Breast epithelium (tissue), 3 donors: ENCODE measurements around the gene DONSON.

ENCODE experiments used
- CTCF ChIP-seq, 3 donors: fragments of 450-650 bp; IDR thresholded peaks; one replicate each; pipeline ENCODE4 v1.5.1; 2016 to 2017; ENCODE audit warnings: antibody characterized with exemption in 3 of 3, mild to moderate bottlenecking in 3 of 3, moderate library complexity in 3 of 3
- POLR2A ChIP-seq: fragments of 450-650 bp; IDR thresholded peaks from one replicate; pipeline ENCODE4 v1.6.1; 2016; ENCODE audit warnings: antibody characterized with exemption, mild to moderate bottlenecking, moderate library complexity

GRCh38 chr21:33584455-33584854 lies 4.0 kb downstream of the DONSON start:
- no peak for TF ChIP-seq POLR2A
- no peak for TF ChIP-seq CTCF (IDR thresholded peaks at IDR 0.05)
